IMR-90 (cell line): Measurements from ENCODE around the gene EIF2A.

Experiments
- CEBPB ChIP-seq: IDR thresholded peaks from 2 replicates; pipeline ENCODE4 v1.6.1; 2012; ENCODE audit warnings: low read depth, low read length, improper control_type of control experiment
- CHD1 ChIP-seq: IDR thresholded peaks from 2 replicates; pipeline ENCODE4 v1.6.1; 2012; ENCODE audit warnings: low read depth, low read length, improper control_type of control experiment
- FOS ChIP-seq: fragments of 150-350 bp; IDR thresholded peaks from 2 replicates; pipeline ENCODE4 v1.6.1; 2016; ENCODE audit warnings: low read depth, low read length
- POLR2A ChIP-seq: IDR thresholded peaks from 2 replicates; pipeline ENCODE4 v1.6.1; 2012; ENCODE audit warnings: mild to moderate bottlenecking, low read depth, low read length
- RAD21 ChIP-seq: IDR thresholded peaks from 2 replicates; pipeline ENCODE4 v1.6.1; 2012; ENCODE audit warnings: low read length, improper control_type of control experiment
- RFX5 ChIP-seq: IDR thresholded peaks from 2 replicates; pipeline ENCODE4 v1.8.0; 2012; ENCODE audit warnings: low read depth, mild to moderate bottlenecking, low read length, moderate library complexity
- SMC3 ChIP-seq: fragments of 150-350 bp; IDR thresholded peaks from 2 replicates; pipeline ENCODE4 v1.6.1; 2016; ENCODE audit warnings: low read depth, mild to moderate bottlenecking, antibody characterized with exemption, low read length, moderate library complexity
- TF ChIP-seq, protein P1 (sequence below): conservative IDR thresholded peaks from 2 replicates; pipeline ENCODE4 v1.5.1; 2012; ENCODE audit warnings: mild to moderate bottlenecking, low read depth, low read length, improper control_type of control experiment
- TF ChIP-seq, protein P2 (sequence below): fragments of 150-350 bp; IDR thresholded peaks from 2 replicates; pipeline ENCODE4 v1.6.1; 2017; ENCODE audit warnings: mild to moderate bottlenecking, antibody characterized with exemption, low read length, low read depth

DNA sequence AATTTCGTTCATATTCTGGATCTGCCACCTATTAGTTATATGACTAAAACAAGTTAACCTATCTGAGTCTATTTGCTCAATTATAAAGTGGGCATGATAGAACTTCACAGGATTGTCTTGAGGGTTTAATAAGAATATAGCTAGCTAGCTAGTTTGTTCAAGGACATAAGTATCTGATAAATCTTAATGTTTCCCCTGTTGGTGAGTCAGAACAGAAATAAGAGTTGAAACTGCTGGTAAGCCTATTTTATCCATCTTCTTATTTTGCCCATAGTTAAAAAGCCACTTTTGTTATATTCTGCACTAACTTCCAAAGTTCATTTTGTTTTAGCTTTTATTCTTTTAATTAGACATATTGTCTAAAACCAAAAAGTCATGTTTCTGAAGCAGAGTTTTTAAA is 65.9 kb downstream of the EIF2A start:
- TF ChIP-seq, protein P1, sequence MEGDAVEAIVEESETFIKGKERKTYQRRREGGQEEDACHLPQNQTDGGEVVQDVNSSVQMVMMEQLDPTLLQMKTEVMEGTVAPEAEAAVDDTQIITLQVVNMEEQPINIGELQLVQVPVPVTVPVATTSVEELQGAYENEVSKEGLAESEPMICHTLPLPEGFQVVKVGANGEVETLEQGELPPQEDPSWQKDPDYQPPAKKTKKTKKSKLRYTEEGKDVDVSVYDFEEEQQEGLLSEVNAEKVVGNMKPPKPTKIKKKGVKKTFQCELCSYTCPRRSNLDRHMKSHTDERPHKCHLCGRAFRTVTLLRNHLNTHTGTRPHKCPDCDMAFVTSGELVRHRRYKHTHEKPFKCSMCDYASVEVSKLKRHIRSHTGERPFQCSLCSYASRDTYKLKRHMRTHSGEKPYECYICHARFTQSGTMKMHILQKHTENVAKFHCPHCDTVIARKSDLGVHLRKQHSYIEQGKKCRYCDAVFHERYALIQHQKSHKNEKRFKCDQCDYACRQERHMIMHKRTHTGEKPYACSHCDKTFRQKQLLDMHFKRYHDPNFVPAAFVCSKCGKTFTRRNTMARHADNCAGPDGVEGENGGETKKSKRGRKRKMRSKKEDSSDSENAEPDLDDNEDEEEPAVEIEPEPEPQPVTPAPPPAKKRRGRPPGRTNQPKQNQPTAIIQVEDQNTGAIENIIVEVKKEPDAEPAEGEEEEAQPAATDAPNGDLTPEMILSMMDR: no peak
- TF ChIP-seq SMC3 (no peak), POLR2A (no peak), FOS (no peak), RAD21 (no peak), CHD1 (no peak), RFX5 (no peak), CEBPB (no peak)
- TF ChIP-seq, protein P2, sequence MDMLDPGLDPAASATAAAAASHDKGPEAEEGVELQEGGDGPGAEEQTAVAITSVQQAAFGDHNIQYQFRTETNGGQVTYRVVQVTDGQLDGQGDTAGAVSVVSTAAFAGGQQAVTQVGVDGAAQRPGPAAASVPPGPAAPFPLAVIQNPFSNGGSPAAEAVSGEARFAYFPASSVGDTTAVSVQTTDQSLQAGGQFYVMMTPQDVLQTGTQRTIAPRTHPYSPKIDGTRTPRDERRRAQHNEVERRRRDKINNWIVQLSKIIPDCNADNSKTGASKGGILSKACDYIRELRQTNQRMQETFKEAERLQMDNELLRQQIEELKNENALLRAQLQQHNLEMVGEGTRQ: no peak
